Activated naive CD4-positive, alpha-beta T cell treated with anti-CD3 and anti-CD28 coated beads, Interleukin-2, amount 50 U/mL, for 72 hours (primary cell): Measurements from ENCODE around the gene USP24. TPM values are rescaled to one million over a fixed set of nuclear protein-coding genes. Genes with fewer than 3 reads are reported as not detected.
"Not testable (repeated sequence)": the region's sequence is repeated elsewhere in the genome, so short reads cannot be mapped to it uniquely, and the experiment has no call there.

ENCODE experiments used
- ATAC-seq, 2 donors: fragments of 150-1000 bp; cut with Tn5 transposase; 2 replicates each; pipeline ENCODE4 v1.10.0; 2021; ENCODE audit warnings: mild to moderate bottlenecking in 2 of 2, moderate library complexity in 2 of 2
- DNase-seq, 2 donors: peaks; one replicate each; pipeline ENCODE4 v3.0.0; 2021 to 2022; ENCODE audit warnings: low spot score in 2 of 2
- H3K27ac Mint-ChIP-seq, 2 donors: one replicate each; pipeline ENCODE4 v1.8.0; 2022; ENCODE audit warnings: mild to moderate bottlenecking in 2 of 2, mixed read lengths in 2 of 2
- H3K36me3 Mint-ChIP-seq, 2 donors: one replicate each; pipeline ENCODE4 v1.8.0; 2022; ENCODE audit warnings: mixed read lengths in 2 of 2
- H3K9me3 Mint-ChIP-seq, 2 donors: one replicate each; pipeline ENCODE4 v1.8.0; 2022; ENCODE audit warnings: mixed read lengths in 2 of 2
- total RNA-seq, 2 donors: library from RNA; stranded (reverse); gene quantifications; one replicate each; pipeline ENCODE4 v1.2.3, GENCODE V29; 2022

Gene USP24
- total RNA-seq, 2 donors from 2014 or later, result 34.0 to 48.7 TPM

GRCh38 chr1:55040083-55040932 is 174.9 kb downstream of the USP24 start:
- Mint-ChIP-seq H3K27ac (no peak overlapping the region), H3K9me3 (no peaks in the 10 kb centered on the region), H3K36me3 (no peaks in the 10 kb centered on the region)
- DNase-seq, result no peak
- no peak for ATAC-seq

- H3K27ac Mint-ChIP-seq, result no peak within 1 kb of the TSS
- DNase-seq (no peak), ATAC-seq (peak in 1 of 2 donors; percentile 54)
- H3K36me3 Mint-ChIP-seq, result no peaks in the 10 kb centered on the region
- no peaks in the 10 kb centered on the region for H3K9me3 Mint-ChIP-seq
Observed at GRCh38 chr1:55039342-55040082, 175.7 kb downstream of the USP24 start, which contains the start of gene PCSK9. TSS of gene PCSK9 (plus strand) at chr1:55039548. CDS start at chr1:55039838, 290 bp downstream.

GRCh38 chr1:55038974-55039341 is 176.2 kb downstream of the USP24 start:
- H3K36me3 Mint-ChIP-seq, result no peaks in the 10 kb centered on the region
- no peak for DNase-seq
- H3K9me3 Mint-ChIP-seq, result no peaks in the 10 kb centered on the region
- no peak for ATAC-seq
- H3K27ac Mint-ChIP-seq, result no peak overlapping the region

- DNase-seq (no peak), ATAC-seq (no peak)
- Mint-ChIP-seq H3K36me3 (no peaks in the 10 kb centered on the region), H3K9me3 (no peaks in the 10 kb centered on the region), H3K27ac (no peak overlapping the region)
Observed at GRCh38 chr1:55038552-55038838, 176.7 kb downstream of the USP24 start.

GRCh38 chr1:55037733-55038551 is 177.2 kb downstream of the USP24 start:
- DNase-seq (no peak), ATAC-seq (no peak)
- Mint-ChIP-seq H3K27ac (no peak overlapping the region), H3K36me3 (no peaks in the 10 kb centered on the region), H3K9me3 (no peaks in the 10 kb centered on the region)

- no peaks in the 10 kb centered on the region for H3K36me3 Mint-ChIP-seq
- DNase-seq (no peak), ATAC-seq (no peak)
- H3K27ac Mint-ChIP-seq, result no peak overlapping the region
- no peaks in the 10 kb centered on the region for H3K9me3 Mint-ChIP-seq
Observed at GRCh38 chr1:55035904-55036303, 179.3 kb downstream of the USP24 start.

GRCh38 chr1:55034476-55035133 is 180.6 kb downstream of the USP24 start:
- Mint-ChIP-seq H3K9me3 (no peaks in the 10 kb centered on the region), H3K27ac (no peak overlapping the region), H3K36me3 (no peaks in the 10 kb centered on the region)
- ATAC-seq (no peak), DNase-seq (no peak)

GRCh38 chr1:55033265-55033614 is 181.9 kb downstream of the USP24 start:
- peak overlapping the region in 1 of 2 donors; percentile 75 for H3K27ac Mint-ChIP-seq
- ATAC-seq (no peak), DNase-seq (no peak)
- H3K36me3 Mint-ChIP-seq, result no peaks in the 10 kb centered on the region
- H3K9me3 Mint-ChIP-seq, result no peaks in the 10 kb centered on the region

GRCh38 chr1:55031098-55031497 is 184.1 kb downstream of the USP24 start:
- not testable (repeated sequence) for H3K9me3 Mint-ChIP-seq, H3K36me3 Mint-ChIP-seq, DNase-seq, ATAC-seq, H3K27ac Mint-ChIP-seq

- not testable (repeated sequence) for H3K9me3 Mint-ChIP-seq, ATAC-seq, H3K27ac Mint-ChIP-seq, DNase-seq, H3K36me3 Mint-ChIP-seq
Observed at GRCh38 chr1:55026682-55027081, 188.5 kb downstream of the USP24 start.

GRCh38 chr1:55024163-55024562 is 191.0 kb downstream of the USP24 start:
- not testable (repeated sequence) for DNase-seq, ATAC-seq, H3K9me3 Mint-ChIP-seq, H3K36me3 Mint-ChIP-seq, H3K27ac Mint-ChIP-seq

- DNase-seq (peak; percentile 76 to 81), ATAC-seq (peak; percentile 98 to 100)
- H3K9me3 Mint-ChIP-seq, result no peaks in the 10 kb centered on the region
- peak overlapping the region in 1 of 2 donors; percentile 44 for H3K27ac Mint-ChIP-seq
- no peaks in the 10 kb centered on the region for H3K36me3 Mint-ChIP-seq
Observed at GRCh38 chr1:55021942-55022546, 193.1 kb downstream of the USP24 start.

GRCh38 chr1:55018395-55018794 is 196.8 kb downstream of the USP24 start:
- DNase-seq (no peak), ATAC-seq (no peak)
- Mint-ChIP-seq H3K9me3 (no peaks in the 10 kb centered on the region), H3K36me3 (no peaks in the 10 kb centered on the region), H3K27ac (no peak overlapping the region)
